Body of pancreas (tissue), 4 donors: Measurements from ENCODE around the gene LRRC47.

ENCODE experiments used
- CTCF ChIP-seq, 7 experiments: fragments of 450-650 bp in 4 of 7; fragments of 200-600 bp in 3 of 7; sonication (generic) in 3 of 7; IDR thresholded peaks; one replicate each; pipeline ENCODE4 v1.5.1; 2016 to 2019; ENCODE audit warnings: antibody characterized with exemption in 7 of 7
- POLR2A ChIP-seq, 3 donors: fragments of 450-650 bp; IDR thresholded peaks; one replicate each; pipeline ENCODE4 v1.6.1; 2016; ENCODE audit warnings: antibody characterized with exemption in 3 of 3, mild to moderate bottlenecking in 2 of 3

- TF ChIP-seq CTCF (IDR thresholded peaks at IDR 0.05) = no peak
- TF ChIP-seq POLR2A (IDR thresholded peaks at IDR 0.05) = no peak
These were observed 11.3 kb downstream of the LRRC47 start for GRCh38 chr1:3785045-3785444.
